Measurements from ENCODE around the gene ZSCAN5A. TPM values are rescaled to one million over a fixed set of nuclear protein-coding genes. Genes with fewer than 3 reads are reported as not detected.

ZSCAN5A gene
- total RNA-seq = 10 to 100 TPM in 1 of 4 donors, 1 to 10 TPM in 2, under 1 TPM in 1; 1.00 to 26.1 (median 3.6) TPM

- no peak for TF ChIP-seq CTCF (IDR thresholded peaks at IDR 0.05 in 4 of 5, conservative IDR thresholded peaks at IDR 0.05 in 1 of 5)
- peak; percentile 6 to 21 for TF ChIP-seq POLR2A (IDR thresholded peaks at IDR 0.05)
- peaks cover 0 to 10% of the 10 kb centered on the region in 2 donors for H3K36me3 ChIP-seq
- peaks cover 13 to 15% of the 10 kb centered on the region in 2 donors for H3K4me1 ChIP-seq
- no peaks in the 10 kb centered on the region for H3K27me3 ChIP-seq
- peak within 1 kb of the TSS; percentile 92 to 99 (median 96) for H3K27ac ChIP-seq
- intact Hi-C loops (cut with DNase I; ENCODE audit: low total_unique reads) (loop anchor here (1.0 to 10.0 kb wide), 8 partner anchors 53 to 1120 kb away; partner anchors contain the start of genes ZFP28, ZNF444, ZNF470 and ZNF583), in situ Hi-C loops (cut with MboI; ENCODE audit: low sequenced_read_pairs in 4 of 4) (loop anchor here in 2 of 4 donors (10.0 kb wide), 1 partner anchor 180 kb away; no protein-coding TSS in a partner anchor)
- ATAC-seq (peak; percentile 94 to 96), DNase-seq (peak; percentile 94 to 95)
- peak within 1 kb of the TSS; percentile 73 to 81 (median 78) for H3K4me3 ChIP-seq
- no peaks in the 10 kb centered on the region for H3K9me3 ChIP-seq
Measured at GRCh38 chr19:56314381-56315076, at the start of gene ZSCAN5A. Gene ZSCAN5A, minus strand, starts transcription at chr19:56314839. Its CDS starts 89,793 bp downstream, at chr19:56225046.

GRCh38 chr19:56360841-56361240, 46.2 kb upstream of the ZSCAN5A start:
- TF ChIP-seq POLR2A (IDR thresholded peaks at IDR 0.05) = no peak
- no peak for TF ChIP-seq CTCF (IDR thresholded peaks at IDR 0.05 in 4 of 5, conservative IDR thresholded peaks at IDR 0.05 in 1 of 5)
- intact Hi-C loops (cut with DNase I; ENCODE audit: low total_unique reads) = no loop called here
- DNase-seq (no peak), ATAC-seq (no peak)
- in situ Hi-C loops (cut with MboI; ENCODE audit: low sequenced_read_pairs in 4 of 4) = no loop called here
- Histone ChIP-seq H3K4me1 (no peaks in the 10 kb centered on the region), H3K36me3 (peaks cover 2 to 15% of the 10 kb centered on the region in 2 donors), H3K4me3 (no peak overlapping the region), H3K27me3 (no peaks in the 10 kb centered on the region), H3K9me3 (peaks cover 0 to 8% (median 0%) of the 10 kb centered on the region in 3 donors), H3K27ac (no peak overlapping the region)

- Histone ChIP-seq H3K4me3 (no peak overlapping the region), H3K9me3 (no peaks in the 10 kb centered on the region), H3K36me3 (peaks cover 2 to 15% of the 10 kb centered on the region in 2 donors), H3K4me1 (no peaks in the 10 kb centered on the region), H3K27ac (no peak overlapping the region), H3K27me3 (no peaks in the 10 kb centered on the region)
- no peak for ATAC-seq
- DNase-seq = no peak
- intact Hi-C loops (cut with DNase I; ENCODE audit: low total_unique reads) = no loop called here
- TF ChIP-seq POLR2A (IDR thresholded peaks at IDR 0.05) = no peak
- TF ChIP-seq CTCF (IDR thresholded peaks at IDR 0.05 in 4 of 5, conservative IDR thresholded peaks at IDR 0.05 in 1 of 5) = no peak
- in situ Hi-C loops (cut with MboI; ENCODE audit: low sequenced_read_pairs in 4 of 4) = loop anchor here in 2 of 4 donors (10.0 kb wide), 1 partner anchor 282 kb away; no protein-coding TSS in a partner anchor
Measured at GRCh38 chr19:56356944-56357343, 42.3 kb upstream of the ZSCAN5A start.

GRCh38 chr19:56355517-56355916, 40.9 kb upstream of the ZSCAN5A start:
- TF ChIP-seq CTCF (IDR thresholded peaks at IDR 0.05 in 4 of 5, conservative IDR thresholded peaks at IDR 0.05 in 1 of 5) (no peak), POLR2A (IDR thresholded peaks at IDR 0.05) (no peak)
- no peak overlapping the region for H3K4me3 ChIP-seq
- ATAC-seq = no peak
- no peaks in the 10 kb centered on the region for H3K27me3 ChIP-seq
- in situ Hi-C loops (cut with MboI; ENCODE audit: low sequenced_read_pairs in 4 of 4) = loop anchor here in 2 of 4 donors (10.0 kb wide), 1 partner anchor 281 kb away; no protein-coding TSS in a partner anchor
- no peak overlapping the region for H3K27ac ChIP-seq
- no peaks in the 10 kb centered on the region for H3K9me3 ChIP-seq
- peaks cover 2% of the 10 kb centered on the region in 2 donors for H3K36me3 ChIP-seq
- DNase-seq = no peak
- no peaks in the 10 kb centered on the region for H3K4me1 ChIP-seq
- intact Hi-C loops (cut with DNase I; ENCODE audit: low total_unique reads) = no loop called here
